ENCODE measurements around the gene CCDC179.

The CCDC179 gene

DNA sequence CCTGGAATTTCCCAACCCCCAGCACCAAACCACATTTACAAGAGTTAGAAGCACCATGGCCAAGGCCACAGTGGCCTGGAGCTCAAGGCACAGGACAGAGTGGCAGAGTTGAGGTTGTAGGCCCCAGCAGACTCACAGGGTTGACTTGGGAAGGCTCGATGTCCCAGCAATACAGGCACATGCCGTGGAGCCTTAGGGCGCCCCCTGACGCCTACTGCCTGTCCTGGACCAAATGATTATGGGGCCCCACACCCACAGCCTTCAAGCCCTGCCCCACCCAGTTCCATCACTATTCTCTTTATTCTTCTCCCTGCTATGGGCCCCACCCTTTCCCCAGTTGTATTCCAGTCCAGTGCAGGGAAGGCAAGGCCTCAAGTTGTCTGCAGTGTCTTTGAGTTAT, at the start of gene CCDC179:
TSS of gene CCDC179 (minus strand) at position 234 of the 400 bp plus-strand sequence. CDS start at position 181, 53 bp downstream.
- DNase-seq: no peak

- DNase-seq: no peak
These were observed 43.5 kb upstream of the CCDC179 start for GRCh38 chr11:22903782-22904181.

DNA sequence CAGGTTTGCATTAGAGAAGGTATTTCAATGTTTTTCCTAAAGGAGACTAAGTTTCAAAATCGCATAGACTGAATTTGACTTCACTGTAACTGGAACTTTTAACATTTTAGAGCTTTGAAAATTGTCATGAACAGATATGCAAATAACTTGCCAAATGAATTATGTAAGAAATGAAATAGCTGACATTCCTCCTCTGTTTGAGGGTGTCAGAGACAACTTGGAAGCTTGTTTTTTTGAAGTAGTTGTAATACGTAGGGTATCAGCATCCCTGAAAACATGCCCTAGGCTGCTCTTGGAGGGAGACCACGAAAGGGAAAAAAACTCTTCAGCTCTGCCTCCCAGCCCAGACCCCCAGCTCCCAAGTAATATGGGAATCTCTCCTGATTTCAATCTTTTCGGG, 41.3 kb upstream of the CCDC179 start:
- no peak for DNase-seq

DNA sequence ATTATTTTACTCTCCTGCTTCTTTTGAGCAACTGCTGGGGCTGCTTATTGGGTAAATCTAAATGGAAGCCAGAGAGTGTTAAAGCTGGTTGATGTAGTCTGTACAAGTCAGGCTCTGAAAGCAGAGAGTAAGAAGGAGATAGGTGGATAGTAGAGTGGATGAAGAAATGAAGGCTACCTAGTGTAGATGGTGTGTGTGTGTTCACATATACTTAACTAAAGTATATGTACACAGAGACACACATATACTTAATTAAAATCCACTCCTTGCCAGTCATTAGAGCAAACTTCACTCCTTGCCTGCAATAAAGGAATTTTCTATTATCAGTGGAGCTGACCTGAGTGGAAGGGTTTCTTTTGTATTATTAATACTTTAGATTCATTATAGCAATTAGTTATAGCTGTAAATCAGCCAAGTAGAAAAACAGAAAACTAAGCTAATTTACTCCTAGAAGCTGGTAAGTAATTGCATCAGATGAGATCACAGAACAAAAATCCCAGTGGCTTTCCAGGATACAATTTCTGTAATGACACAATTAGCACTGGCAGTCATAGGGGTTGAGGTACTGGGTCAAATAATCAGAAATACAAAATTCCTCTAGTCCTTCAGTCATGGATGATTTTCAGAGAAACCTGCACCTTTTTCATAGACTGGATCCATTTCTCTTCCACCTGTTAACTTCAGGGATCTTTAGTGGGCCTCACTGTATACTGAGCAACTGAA, 40.7 kb upstream of the CCDC179 start:
- no peak for DNase-seq

- no peak for DNase-seq
These were observed 37.8 kb upstream of the CCDC179 start for GRCh38 chr11:22898036-22898435.

DNA sequence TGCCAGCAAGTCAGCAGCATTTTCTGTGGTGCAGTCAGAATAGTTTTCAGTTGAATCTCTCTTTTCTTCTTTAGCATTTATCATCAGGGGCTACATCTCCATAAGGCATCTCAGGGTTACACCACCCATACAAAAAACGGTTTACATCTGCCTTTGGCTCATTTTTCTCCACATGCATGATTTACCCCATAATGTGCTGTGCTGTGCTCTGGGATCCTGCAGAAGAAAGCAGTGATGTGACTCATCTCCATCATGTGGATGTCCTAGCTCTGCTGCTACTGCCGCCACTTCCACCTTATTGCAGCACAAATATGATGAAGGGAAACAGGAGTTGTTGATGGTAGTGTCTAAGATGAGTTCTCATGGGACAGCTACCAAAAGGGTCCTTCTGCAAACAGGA, 30.0 kb upstream of the CCDC179 start:
- DNase-seq: no peak

DNA sequence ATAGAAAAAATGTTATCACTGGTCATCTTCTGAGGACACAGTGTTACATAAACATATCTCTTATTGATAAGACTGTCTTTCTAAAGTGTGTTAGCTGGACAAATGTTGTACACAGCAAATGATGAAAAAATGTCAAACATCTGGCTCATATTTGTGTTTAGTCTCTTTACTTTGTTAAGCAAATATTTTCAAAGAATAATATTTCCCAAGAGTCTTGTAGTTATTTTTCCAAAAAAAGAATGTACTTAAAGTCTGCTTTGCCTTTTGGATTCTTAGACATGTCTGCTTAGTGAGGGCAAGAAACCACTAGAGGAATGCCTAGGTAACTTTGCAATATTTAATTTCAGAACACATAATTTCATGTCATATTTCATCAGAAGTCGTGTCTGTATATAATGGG, 23.9 kb upstream of the CCDC179 start:
- no peak for DNase-seq

GRCh38 chr11:22879630-22880029, 19.4 kb upstream of the CCDC179 start:
- no peak for DNase-seq

- DNase-seq: no peak
These were observed 18.3 kb upstream of the CCDC179 start for GRCh38 chr11:22878604-22879003.

DNA sequence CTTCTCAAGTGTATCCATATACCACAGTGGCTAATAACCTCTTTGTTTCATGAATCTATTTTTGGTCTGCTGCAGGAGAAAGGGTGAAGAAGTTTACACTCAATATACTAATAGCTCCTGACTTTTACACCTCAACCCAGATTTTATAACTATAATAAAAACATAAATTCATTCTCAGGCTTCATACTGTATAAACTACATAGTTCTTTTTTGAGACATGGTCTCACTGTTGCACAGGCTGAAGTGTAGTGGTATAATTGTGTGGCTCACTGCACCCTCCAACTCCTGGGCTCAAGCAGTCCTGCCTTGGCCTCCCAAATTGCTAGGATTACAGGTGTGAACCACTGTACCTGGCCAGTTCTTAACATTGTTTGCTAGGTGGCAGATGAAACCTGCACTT, 17.8 kb upstream of the CCDC179 start:
- DNase-seq: no peak

- peak; percentile 15 for DNase-seq
These were observed 15.7 kb upstream of the CCDC179 start for GRCh38 chr11:22875869-22876473.

- DNase-seq: no peak
These were observed 9.1 kb upstream of the CCDC179 start for GRCh38 chr11:22869325-22869724.

DNA sequence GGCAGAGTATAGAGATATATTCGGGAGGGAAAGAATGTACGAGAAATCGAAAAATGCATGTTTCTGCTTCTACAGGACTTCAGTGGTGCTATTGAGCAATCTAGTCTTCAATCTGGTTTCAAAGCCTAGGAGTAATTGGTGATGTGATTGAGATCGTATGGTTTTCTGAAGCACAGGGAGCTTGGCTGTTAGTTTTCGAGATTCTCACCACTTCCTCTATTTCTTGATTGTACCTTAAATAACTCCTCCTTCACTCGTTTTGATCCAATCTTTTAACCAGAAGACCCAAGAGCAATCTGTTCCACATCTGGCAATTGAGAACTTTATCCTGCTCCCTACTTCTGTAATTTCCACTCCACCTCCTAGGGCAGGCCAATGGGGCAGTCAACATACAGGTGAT, 518 bp downstream of the CCDC179 start:
- DNase-seq: no peak

- no peak for DNase-seq
These were observed 8.8 kb downstream of the CCDC179 start for GRCh38 chr11:22851477-22851876.

- DNase-seq: no peak
These were observed 13.5 kb downstream of the CCDC179 start for GRCh38 chr11:22846726-22847125.

DNA sequence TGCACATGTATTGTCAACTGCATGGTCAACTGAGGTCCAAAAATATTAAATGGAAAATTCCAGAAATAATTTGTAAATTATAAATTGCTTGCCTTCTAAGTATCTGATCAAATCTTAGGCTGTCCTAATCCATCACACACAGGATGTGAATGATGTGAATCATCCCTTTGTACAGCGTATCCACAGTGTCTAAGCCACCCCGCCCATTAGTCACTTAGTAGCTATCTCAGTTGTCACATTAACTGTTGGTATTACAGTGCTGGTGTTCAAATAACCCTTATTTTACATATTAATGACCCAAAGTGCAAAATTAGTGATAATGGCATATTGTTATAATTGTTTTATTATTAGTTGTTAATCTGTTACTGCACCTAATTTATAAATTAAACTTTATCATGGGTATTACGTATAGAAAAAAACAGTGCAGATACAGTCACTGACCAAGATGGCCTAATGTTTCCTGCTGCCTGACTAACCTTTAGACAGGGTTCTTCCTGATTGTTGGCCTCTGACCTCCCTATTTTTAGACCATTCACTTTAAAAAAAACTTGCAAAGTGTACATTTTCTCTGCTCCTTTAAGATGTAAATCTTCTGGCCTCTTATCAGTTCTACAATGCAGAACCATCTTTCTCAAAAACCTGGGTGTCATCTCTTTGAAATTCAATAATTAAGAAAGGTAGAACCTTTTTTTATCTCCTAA, 27.8 kb downstream of the CCDC179 start:
- DNase-seq: peak; percentile 24

DNA sequence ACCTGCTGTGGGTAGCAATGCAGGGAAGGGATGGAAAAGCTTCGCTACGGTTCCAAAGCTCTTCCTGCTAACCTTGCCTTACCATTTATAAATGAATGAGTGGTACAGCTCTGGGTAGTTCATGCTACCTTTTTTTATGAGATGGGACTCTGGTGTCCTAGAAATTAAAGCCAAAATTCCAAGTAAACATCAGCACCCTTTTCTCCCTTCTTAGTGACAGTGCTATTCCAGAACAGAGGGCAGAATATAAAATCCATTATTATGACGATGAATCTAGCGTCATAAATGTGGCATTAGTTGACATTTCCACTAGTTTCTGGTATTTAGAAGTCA, 30.2 kb downstream of the CCDC179 start:
- DNase-seq: no peak

DNA sequence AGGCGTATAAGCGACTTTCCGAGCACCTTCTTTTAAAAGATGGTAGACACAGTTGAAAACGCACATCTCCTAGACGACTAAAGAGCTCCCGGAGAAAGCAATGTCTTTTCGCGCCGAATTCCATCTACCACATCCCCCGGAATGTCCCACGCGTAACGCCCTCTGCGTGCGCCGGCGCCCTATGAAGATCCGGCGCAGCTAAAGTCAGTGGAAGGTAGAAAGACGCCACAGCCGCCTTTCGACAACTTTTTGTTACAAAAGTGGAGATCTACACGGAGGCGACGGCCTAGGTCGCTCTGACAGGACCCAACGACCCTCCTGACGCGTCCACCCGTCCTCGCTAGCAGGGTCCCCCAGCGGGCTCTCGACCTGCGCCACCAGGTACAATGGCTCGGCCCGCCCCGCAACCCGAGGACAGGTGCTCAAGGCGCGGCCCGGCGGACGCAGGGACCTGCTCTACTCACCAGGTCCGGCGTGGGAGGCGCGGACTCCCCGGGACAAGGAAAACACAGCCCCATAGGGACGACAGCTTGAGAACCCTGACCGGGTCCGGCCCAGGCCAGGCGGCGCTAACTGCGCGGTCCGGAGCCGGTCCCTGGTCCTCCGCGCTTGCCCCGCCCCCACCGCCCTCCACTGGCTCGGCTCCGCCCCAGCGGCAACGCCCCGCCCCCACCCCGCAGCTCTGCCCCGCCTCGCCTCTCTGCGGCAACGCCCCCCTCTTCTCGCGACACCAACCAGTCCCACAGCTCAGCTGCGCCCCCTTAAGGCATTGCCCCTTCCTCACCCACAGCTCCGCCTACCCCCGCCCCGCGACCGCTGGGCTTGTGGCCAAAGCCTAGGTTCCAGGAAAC, 30.8 kb downstream of the CCDC179 start, which contains the start of gene SVIP:
TSS of gene SVIP (minus strand) at position 571 of the 851 bp plus-strand sequence. CDS start at position 518, 53 bp downstream.
- DNase-seq: peak; percentile 45

GRCh38 chr11:22828373-22828772, 31.9 kb downstream of the CCDC179 start:
- no peak for DNase-seq

DNA sequence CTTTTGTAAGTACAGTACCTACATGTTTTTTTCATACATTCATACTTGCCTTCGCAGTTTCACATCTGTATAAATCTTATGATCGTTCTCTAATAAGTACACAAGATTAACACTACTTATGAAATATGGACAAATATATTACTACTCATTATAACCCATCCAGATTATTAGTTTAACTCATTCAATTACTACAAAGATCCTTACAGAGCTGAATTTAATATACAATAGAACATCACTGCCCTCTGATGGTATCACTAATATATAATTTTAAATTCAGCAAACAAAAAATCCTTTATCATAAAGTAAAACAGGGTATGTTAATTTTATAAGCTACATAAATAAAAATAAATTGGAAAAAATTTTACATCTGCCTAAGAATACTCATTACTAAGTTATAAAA, 38.1 kb downstream of the CCDC179 start:
- DNase-seq: no peak

DNA sequence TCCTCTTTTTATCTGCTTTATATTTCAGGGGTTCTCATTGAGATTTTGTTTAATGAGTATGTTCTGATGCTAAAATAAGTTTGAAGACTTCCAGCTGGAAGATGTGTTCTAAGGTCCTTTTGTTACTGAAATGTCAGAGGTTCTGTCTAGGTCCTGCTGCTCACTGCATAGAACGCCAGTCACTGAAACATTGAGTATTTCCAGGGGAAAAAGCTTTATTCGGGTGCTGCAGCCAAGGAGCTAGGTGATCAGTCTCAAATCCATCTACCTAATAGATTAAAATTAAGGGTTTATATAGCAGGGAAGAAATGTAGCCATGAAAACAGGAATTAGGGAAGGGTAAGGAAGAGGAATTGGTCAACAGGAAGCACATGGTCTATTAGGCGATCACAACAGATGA, 50.4 kb downstream of the CCDC179 start:
- DNase-seq: no peak

DNA sequence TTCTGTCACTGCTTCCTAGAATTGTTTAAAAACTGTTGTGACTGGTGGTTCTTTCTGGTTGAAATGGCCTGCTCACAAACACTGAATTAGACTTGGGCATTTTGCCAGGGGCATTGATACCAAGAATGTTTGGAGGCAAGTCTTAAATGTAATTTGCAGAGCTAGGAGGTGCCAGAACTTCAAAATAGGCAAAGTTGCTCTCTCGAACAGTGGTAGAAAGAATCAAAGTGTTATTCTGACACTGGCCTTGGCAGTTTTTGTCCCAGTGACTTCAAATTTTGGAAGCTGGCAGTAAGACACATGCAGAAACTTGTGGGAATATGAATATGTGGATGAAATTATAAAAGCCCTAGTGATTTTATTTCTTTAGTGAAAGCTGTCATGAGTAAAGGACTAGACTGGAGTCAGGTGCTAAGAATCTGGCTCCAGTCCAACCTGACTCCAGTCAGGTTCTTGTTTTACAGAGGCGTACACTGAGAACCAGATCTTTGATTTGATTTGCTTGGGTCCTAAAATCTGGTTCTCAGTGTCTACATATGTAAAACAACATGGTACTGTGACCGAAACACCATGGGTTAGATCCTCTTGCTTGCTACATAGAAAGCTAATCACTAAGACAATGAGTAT, 51.6 kb downstream of the CCDC179 start:
- no peak for DNase-seq

All from 8988T (cell line).